Liver (tissue), 10 donors: Measurements from ENCODE around the gene RTL1. TPM values are rescaled to one million over a fixed set of nuclear protein-coding genes. Genes with fewer than 3 reads are reported as not detected.

ENCODE experiments used
- DNase-seq: peaks from one replicate; pipeline ENCODE4 v3.0.0-alpha.2; 2017; ENCODE audit warnings: low spot score
- H3K27ac ChIP-seq, 2 donors: one replicate each; pipeline ENCODE4 v1.7.0; 2013; ENCODE audit warnings: inconsistent platforms in 2 of 2, low read length in 2 of 2, control low read depth in 1 of 2, low read depth in 1 of 2, mild to moderate bottlenecking in 1 of 2
- H3K27me3 ChIP-seq, 4 donors: one replicate each; pipeline versions ENCODE4 v1.6.1 to v1.7.0; 2013; ENCODE audit warnings: low read length in 3 of 4, inconsistent platforms in 1 of 4, mild to moderate bottlenecking in 1 of 4, moderate library complexity in 1 of 4; ENCODE audit not compliant: control insufficient read depth in 4 of 4, insufficient read depth in 4 of 4
- H3K36me3 ChIP-seq, 4 donors: one replicate each; pipeline versions ENCODE4 v1.6.1 to v1.7.0; 2013; ENCODE audit warnings: low read length in 3 of 4, mild to moderate bottlenecking in 3 of 4, low read depth in 1 of 4, moderate library complexity in 1 of 4; ENCODE audit not compliant: control insufficient read depth in 4 of 4, insufficient read depth in 3 of 4
- H3K4me1 ChIP-seq, 4 donors: one replicate each; pipeline versions ENCODE4 v1.6.1 to v1.7.0; 2013; ENCODE audit warnings: low read length in 3 of 4, mild to moderate bottlenecking in 3 of 4, moderate library complexity in 1 of 4; ENCODE audit not compliant: control insufficient read depth in 4 of 4, insufficient read depth in 4 of 4
- H3K4me3 ChIP-seq, 3 donors: one replicate each; pipeline versions ENCODE4 v1.6.1 to v1.7.0; 2013; ENCODE audit warnings: low read length in 3 of 3, control low read depth in 1 of 3, low read depth in 1 of 3, mild to moderate bottlenecking in 1 of 3
- H3K9ac ChIP-seq, 2 donors: one replicate each; pipeline ENCODE4 v1.7.0; 2013; ENCODE audit warnings: low read length in 2 of 2, mild to moderate bottlenecking in 2 of 2, moderate library complexity in 2 of 2, control low read depth in 1 of 2, low read depth in 1 of 2
- H3K9me3 ChIP-seq, 4 donors: one replicate each; pipeline versions ENCODE4 v1.6.1 to v1.7.0; 2013; ENCODE audit warnings: low read length in 3 of 4; ENCODE audit not compliant: control insufficient read depth in 4 of 4
- FOXA1 ChIP-seq: IDR thresholded peaks from 2 replicates; pipeline ENCODE4 v1.6.1; 2016; ENCODE audit warnings: antibody characterized with exemption
- FOXA2 ChIP-seq: IDR thresholded peaks from 2 replicates; pipeline ENCODE4 v1.6.1; 2016; ENCODE audit warnings: antibody characterized with exemption
- HNF4A ChIP-seq, 2 donors: conservative IDR thresholded peaks; 2 replicates each; pipeline ENCODE4 v1.6.1; 2016; ENCODE audit warnings: antibody characterized with exemption in 2 of 2, mild to moderate bottlenecking in 2 of 2
- HNF4G ChIP-seq: IDR thresholded peaks from 2 replicates; pipeline ENCODE4 v1.6.1; 2016; ENCODE audit warnings: antibody characterized with exemption
- JUND ChIP-seq, 2 donors: IDR thresholded peaks; 2 replicates each; pipeline ENCODE4 v1.6.1; 2016; ENCODE audit warnings: antibody characterized with exemption in 2 of 2
- NR2F2 ChIP-seq: IDR thresholded peaks from 2 replicates; pipeline ENCODE4 v1.6.1; 2016; ENCODE audit warnings: antibody characterized with exemption
- SP1 ChIP-seq: IDR thresholded peaks from 2 replicates; pipeline ENCODE4 v1.6.1; 2018; ENCODE audit warnings: antibody characterized with exemption, mild to moderate bottlenecking
- YY1 ChIP-seq: IDR thresholded peaks from 2 replicates; pipeline ENCODE4 v1.6.1; 2016; ENCODE audit warnings: antibody characterized with exemption, mild to moderate bottlenecking
- WGBS: extraction: QIAGEN DNeasy Blood & Tissue Kit; methylation state at CpG from one replicate; pipeline ENCODE4 v1.1.7; 2013; 5-methylcytosine and 5-hydroxymethylcytosine counted together
- polyA plus RNA-seq, 2 donors: library from polyadenylated mRNA; stranded (reverse) in 1 of 2; unstranded in 1 of 2; fragments of 200-250 nt in 1 of 2; fragments of >200 nt in 1 of 2; fragmentation: Nextera tagmentation in 1 of 2; extraction: Ambion mirVana in 1 of 2; gene quantifications; one replicate each; pipeline versions ENCODE4 v1.2.1 to v1.2.3, GENCODE V29; 2013 to 2015
- small RNA-seq: library from RNA; depleted of rRNA; stranded (forward); fragments of <200 nt; gene quantifications from one replicate; pipeline ENCODE3, GENCODE V24; 2014
- total RNA-seq, 2 donors: library from RNA; depleted of rRNA; stranded (reverse); fragments of >200 nt; gene quantifications; one replicate each; pipeline ENCODE4 v1.2.3, GENCODE V29; 2014
- TF ChIP-seq, protein P1 (sequence below): fragments of 150-350 bp; IDR thresholded peaks from 2 replicates; pipeline ENCODE4 v1.5.1; 2017; ENCODE audit warnings: improper control_type of control experiment, low read depth, low read length; ENCODE audit not compliant: missing input control
- TF ChIP-seq, protein P2 (sequence below): IDR thresholded peaks from 2 replicates; pipeline ENCODE4 v1.6.1; 2016; ENCODE audit warnings: antibody characterized with exemption
- TF ChIP-seq, protein P3 (sequence below): IDR thresholded peaks from 2 replicates; pipeline ENCODE4 v1.6.1; 2016; ENCODE audit warnings: antibody characterized with exemption
- TF ChIP-seq, protein P4 (sequence below): IDR thresholded peaks from 2 replicates; pipeline ENCODE4 v1.6.1; 2016; ENCODE audit warnings: antibody characterized with exemption
- donor health status: healthy.
- donor health status: healthy.
- donor health status: healthy.
- donor health status: healthy.
- donor health status: healthy.

The RTL1 gene
- total and polyA plus RNA-seq, 4 donors = 0.04 to 0.05 TPM; not detected in 2

DNA sequence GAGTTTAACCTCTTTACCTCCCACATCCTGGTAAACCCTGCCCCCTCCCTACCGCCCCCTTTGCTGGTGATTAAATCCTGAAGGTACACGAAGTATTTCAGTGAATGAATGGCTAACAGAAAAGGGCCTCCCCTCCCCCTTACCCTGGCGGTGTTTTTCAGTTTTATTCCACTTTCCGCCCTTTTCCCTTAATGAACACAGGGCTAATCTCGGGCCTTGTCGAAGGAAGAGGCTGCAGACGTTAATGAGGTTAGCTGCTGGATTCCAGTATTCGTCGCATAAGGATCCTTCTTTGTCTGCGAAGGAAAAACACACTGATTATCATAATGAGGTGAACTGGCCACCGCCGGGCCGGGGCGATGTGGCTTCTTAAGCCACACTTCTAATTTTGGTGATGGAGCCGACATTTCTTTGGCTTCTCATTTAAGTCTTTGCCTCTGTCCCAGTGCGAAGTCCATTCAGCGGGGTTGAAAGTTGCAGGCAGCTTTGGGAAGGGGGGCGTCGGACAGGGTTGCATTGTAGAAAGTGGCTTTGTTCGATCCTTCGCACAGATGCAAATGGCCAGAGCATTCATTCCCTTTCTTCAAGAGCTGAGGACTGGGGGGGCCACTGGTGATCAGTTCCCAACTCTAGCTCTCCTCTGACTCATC is 71.1 kb downstream of the RTL1 start (continued):
- TF ChIP-seq, protein P1, sequence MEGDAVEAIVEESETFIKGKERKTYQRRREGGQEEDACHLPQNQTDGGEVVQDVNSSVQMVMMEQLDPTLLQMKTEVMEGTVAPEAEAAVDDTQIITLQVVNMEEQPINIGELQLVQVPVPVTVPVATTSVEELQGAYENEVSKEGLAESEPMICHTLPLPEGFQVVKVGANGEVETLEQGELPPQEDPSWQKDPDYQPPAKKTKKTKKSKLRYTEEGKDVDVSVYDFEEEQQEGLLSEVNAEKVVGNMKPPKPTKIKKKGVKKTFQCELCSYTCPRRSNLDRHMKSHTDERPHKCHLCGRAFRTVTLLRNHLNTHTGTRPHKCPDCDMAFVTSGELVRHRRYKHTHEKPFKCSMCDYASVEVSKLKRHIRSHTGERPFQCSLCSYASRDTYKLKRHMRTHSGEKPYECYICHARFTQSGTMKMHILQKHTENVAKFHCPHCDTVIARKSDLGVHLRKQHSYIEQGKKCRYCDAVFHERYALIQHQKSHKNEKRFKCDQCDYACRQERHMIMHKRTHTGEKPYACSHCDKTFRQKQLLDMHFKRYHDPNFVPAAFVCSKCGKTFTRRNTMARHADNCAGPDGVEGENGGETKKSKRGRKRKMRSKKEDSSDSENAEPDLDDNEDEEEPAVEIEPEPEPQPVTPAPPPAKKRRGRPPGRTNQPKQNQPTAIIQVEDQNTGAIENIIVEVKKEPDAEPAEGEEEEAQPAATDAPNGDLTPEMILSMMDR = no peak
- TF ChIP-seq YY1 = no peak
- TF ChIP-seq SP1 = no peak
- TF ChIP-seq HNF4A (conservative IDR thresholded peaks at IDR 0.05) = no peak

DNA sequence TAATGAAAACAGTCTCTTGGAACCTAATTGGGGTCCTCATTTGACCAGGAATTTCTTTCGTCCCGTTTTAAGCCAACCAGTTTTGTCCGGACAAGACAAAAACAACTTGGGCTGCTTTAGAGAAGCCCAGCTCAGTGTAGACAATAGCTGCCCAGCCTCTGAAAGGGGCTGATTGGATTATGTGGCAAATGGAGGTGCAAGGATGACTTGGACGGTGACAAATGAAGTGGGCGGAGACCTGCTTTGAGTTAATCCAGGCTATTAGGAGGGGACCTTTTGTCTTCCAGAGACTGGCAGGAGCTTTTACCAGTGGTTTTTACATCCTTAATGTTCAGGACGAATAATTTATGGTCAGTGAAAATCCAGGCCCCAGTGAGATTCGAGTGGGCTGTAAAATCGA is 72.8 kb downstream of the RTL1 start:
- Histone ChIP-seq H3K9me3 (peaks cover 0 to 4% (median 0%) of the 10 kb centered on the region in 4 donors), H3K27me3 (no peaks in the 10 kb centered on the region), H3K27ac (no peak overlapping the region), H3K36me3 (no peaks in the 10 kb centered on the region), H3K4me1 (no peaks in the 10 kb centered on the region), H3K9ac (no peak overlapping the region), H3K4me3 (no peak overlapping the region)
- WGBS = 84% methylated on average over 8 of the region's 8 CpGs
- TF ChIP-seq JUND (IDR thresholded peaks at IDR 0.05) = no peak
- no peak for TF ChIP-seq NR2F2
- TF ChIP-seq FOXA1 = no peak
- TF ChIP-seq, protein P2, sequence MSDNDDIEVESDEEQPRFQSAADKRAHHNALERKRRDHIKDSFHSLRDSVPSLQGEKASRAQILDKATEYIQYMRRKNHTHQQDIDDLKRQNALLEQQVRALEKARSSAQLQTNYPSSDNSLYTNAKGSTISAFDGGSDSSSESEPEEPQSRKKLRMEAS = no peak
- TF ChIP-seq, protein P3, sequence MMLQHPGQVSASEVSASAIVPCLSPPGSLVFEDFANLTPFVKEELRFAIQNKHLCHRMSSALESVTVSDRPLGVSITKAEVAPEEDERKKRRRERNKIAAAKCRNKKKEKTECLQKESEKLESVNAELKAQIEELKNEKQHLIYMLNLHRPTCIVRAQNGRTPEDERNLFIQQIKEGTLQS = no peak
- TF ChIP-seq HNF4G = no peak
- no peak for TF ChIP-seq HNF4A (conservative IDR thresholded peaks at IDR 0.05)
- no peak for TF ChIP-seq YY1
- TF ChIP-seq SP1 = no peak
- TF ChIP-seq, protein P4, sequence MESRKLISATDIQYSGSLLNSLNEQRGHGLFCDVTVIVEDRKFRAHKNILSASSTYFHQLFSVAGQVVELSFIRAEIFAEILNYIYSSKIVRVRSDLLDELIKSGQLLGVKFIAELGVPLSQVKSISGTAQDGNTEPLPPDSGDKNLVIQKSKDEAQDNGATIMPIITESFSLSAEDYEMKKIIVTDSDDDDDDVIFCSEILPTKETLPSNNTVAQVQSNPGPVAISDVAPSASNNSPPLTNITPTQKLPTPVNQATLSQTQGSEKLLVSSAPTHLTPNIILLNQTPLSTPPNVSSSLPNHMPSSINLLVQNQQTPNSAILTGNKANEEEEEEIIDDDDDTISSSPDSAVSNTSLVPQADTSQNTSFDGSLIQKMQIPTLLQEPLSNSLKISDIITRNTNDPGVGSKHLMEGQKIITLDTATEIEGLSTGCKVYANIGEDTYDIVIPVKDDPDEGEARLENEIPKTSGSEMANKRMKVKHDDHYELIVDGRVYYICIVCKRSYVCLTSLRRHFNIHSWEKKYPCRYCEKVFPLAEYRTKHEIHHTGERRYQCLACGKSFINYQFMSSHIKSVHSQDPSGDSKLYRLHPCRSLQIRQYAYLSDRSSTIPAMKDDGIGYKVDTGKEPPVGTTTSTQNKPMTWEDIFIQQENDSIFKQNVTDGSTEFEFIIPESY = no peak
- no peak for TF ChIP-seq FOXA2
- DNase-seq = no peak

Small RNAs within 50 kb of the gene (small RNA-seq; reads per million reads assigned to genes)
- not detected for gene MIR127
- not detected for gene MIR136
- 23.9 reads per million, percentile 96 among the genes with 10 or more reads in this experiment for gene MIR337
- gene MIR370 = 67.2 reads per million, percentile 97 among the genes with 10 or more reads in this experiment
- not detected for gene MIR431
- gene MIR432 = not detected
- gene MIR433 = not detected
- gene MIR493 = 300 reads per million, percentile 99 among the genes with 10 or more reads in this experiment
- not detected for gene RF02145
- 17.6 reads per million, percentile 95 among the genes with 10 or more reads in this experiment for gene SNORD112
- gene SNORD113-1 = not detected
- gene SNORD113-2 = not detected
- 579 reads per million, percentile 99 among the genes with 10 or more reads in this experiment for gene SNORD113-3
- 249 reads per million, percentile 98 among the genes with 10 or more reads in this experiment for gene SNORD113-4
- 8,207 reads per million, percentile 100 among the genes with 10 or more reads in this experiment for gene SNORD113-5
- 3,327 reads per million, percentile 100 among the genes with 10 or more reads in this experiment for gene SNORD113-6
- gene SNORD113-7 = 9,677 reads per million, percentile 100 among the genes with 10 or more reads in this experiment
- gene SNORD113-8 = 56,263 reads per million, percentile 100 among the genes with 10 or more reads in this experiment
- 2,597 reads per million, percentile 100 among the genes with 10 or more reads in this experiment for gene SNORD113-9
- gene SNORD114-1 = 6,167 reads per million, percentile 100 among the genes with 10 or more reads in this experiment
- not detected for gene SNORD114-2
- gene SNORD114-3 = 4,410 reads per million, percentile 100 among the genes with 10 or more reads in this experiment

Other genes starting within 250 kb of the RTL1 start
- 100 to 1,000 TPM in 1 of 2 donors, not detected in 1; 331 TPM for gene DLK1, start 176.8 kb downstream of the RTL1 start, total RNA-seq
- gene DLK1, start 176.8 kb downstream of the RTL1 start, polyA plus RNA-seq = 1 to 10 TPM in 1 of 2 donors, under 1 TPM in 1; 0.42 to 1.8 TPM
- 100 to 1,000 TPM in 1 of 2 donors, 10 to 100 TPM in 1; 26.4 to 485 TPM for gene MEG3, start 77.6 kb downstream of the RTL1 start, total RNA-seq
- 10 to 100 TPM; 12.3 to 19.9 TPM for gene MEG3, start 77.6 kb downstream of the RTL1 start, polyA plus RNA-seq